Measurements from ENCODE around the gene CENPL.

The CENPL gene

GRCh38 chr1:173824315-173825081, at the start of gene CENPL, which contains the start of gene DARS2:
Gene CENPL, minus strand, starts transcription at chr1:173824883. Its CDS starts 13,584 bp downstream, at chr1:173811299.
Gene DARS2, plus strand, starts transcription at chr1:173824673. Its CDS starts 557 bp downstream, at chr1:173825230.
- DNase-seq (peak; percentile 95), ATAC-seq (ENCODE audit: insufficient read depth, low read depth) (peak; percentile 86)
- peak within 1 kb of the TSS; percentile 99 for H2AFZ ChIP-seq (ENCODE audit: low read depth, low read length)
- no peaks in the 10 kb centered on the region for H3K9me3 ChIP-seq (ENCODE audit: insufficient read depth, low read length, severe bottlenecking)
- no peaks in the 10 kb centered on the region for H3K27me3 ChIP-seq (ENCODE audit: insufficient read depth, low read length, poor library complexity)
- peaks cover 30% of the 10 kb centered on the region for H3K36me3 ChIP-seq (ENCODE audit: insufficient read depth, low read length)
- peaks cover 64% of the 10 kb centered on the region for H3K4me1 ChIP-seq (ENCODE audit: insufficient read depth, low read length)
- peaks cover 90% of the 10 kb centered on the region for H3K79me2 ChIP-seq (ENCODE audit: insufficient read depth, low read length)
- no peaks in the 10 kb centered on the region; the same call in 1 of the 2 replicates for H4K20me1 ChIP-seq (ENCODE audit: insufficient read depth, low read length)
- peak within 1 kb of the TSS; percentile 99 for H3K27ac ChIP-seq (ENCODE audit: low read length)
- TF ChIP-seq CTCF (IDR thresholded peaks at IDR 0.05; ENCODE audit: borderline replicate concordance, extremely low read depth, low read length, poor library complexity, severe bottlenecking) (no peak), EZH2 (IDR thresholded peaks at IDR 0.05; ENCODE audit: borderline replicate concordance, low read depth, low read length, severe bottlenecking) (no peak)
- H3K4me2 ChIP-seq (ENCODE audit: insufficient read depth, low read length) = peak within 1 kb of the TSS; percentile 88
- peak within 1 kb of the TSS; percentile 83 to 88 for H3K4me3 ChIP-seq (ENCODE audit: low read depth in 1 of 2, low read length in 2 of 2)
- peak within 1 kb of the TSS; percentile 88 for H3K9ac ChIP-seq (ENCODE audit: low read depth, low read length)

GRCh38 chr1:173871500-173871899, 46.8 kb upstream of the CENPL start:
- no peak for DNase-seq
- Histone ChIP-seq H3K4me3 (ENCODE audit: low read depth in 1 of 2, low read length in 2 of 2) (no peak overlapping the region), H3K4me2 (ENCODE audit: insufficient read depth, low read length) (peak overlapping the region; percentile 19; the same call in 1 of the 2 replicates), H4K20me1 (ENCODE audit: insufficient read depth, low read length) (peaks cover 4% of the 10 kb centered on the region; the same call in 1 of the 2 replicates), H3K9ac (ENCODE audit: low read depth, low read length) (no peak overlapping the region), H3K27me3 (ENCODE audit: insufficient read depth, low read length, poor library complexity) (no peaks in the 10 kb centered on the region), H3K9me3 (ENCODE audit: insufficient read depth, low read length, severe bottlenecking) (no peaks in the 10 kb centered on the region), H3K27ac (ENCODE audit: low read length) (no peak overlapping the region), H3K4me1 (ENCODE audit: insufficient read depth, low read length) (peaks cover 45% of the 10 kb centered on the region), H3K79me2 (ENCODE audit: insufficient read depth, low read length) (peaks cover 19% of the 10 kb centered on the region), H3K36me3 (ENCODE audit: insufficient read depth, low read length) (peaks cover 43% of the 10 kb centered on the region), H2AFZ (ENCODE audit: low read depth, low read length) (no peak overlapping the region)
- TF ChIP-seq CTCF (IDR thresholded peaks at IDR 0.05; ENCODE audit: borderline replicate concordance, extremely low read depth, low read length, poor library complexity, severe bottlenecking) (no peak), EZH2 (IDR thresholded peaks at IDR 0.05; ENCODE audit: borderline replicate concordance, low read depth, low read length, severe bottlenecking) (no peak)
- ATAC-seq (ENCODE audit: insufficient read depth, low read depth) = no peak

- Histone ChIP-seq H3K4me1 (ENCODE audit: insufficient read depth, low read length) (peaks cover 49% of the 10 kb centered on the region), H3K27me3 (ENCODE audit: insufficient read depth, low read length, poor library complexity) (no peaks in the 10 kb centered on the region), H3K4me2 (ENCODE audit: insufficient read depth, low read length) (peak overlapping the region; percentile 19; the same call in 1 of the 2 replicates), H4K20me1 (ENCODE audit: insufficient read depth, low read length) (peaks cover 8% of the 10 kb centered on the region; the same call in 1 of the 2 replicates), H3K79me2 (ENCODE audit: insufficient read depth, low read length) (peaks cover 23% of the 10 kb centered on the region), H3K9me3 (ENCODE audit: insufficient read depth, low read length, severe bottlenecking) (no peaks in the 10 kb centered on the region), H3K36me3 (ENCODE audit: insufficient read depth, low read length) (peaks cover 45% of the 10 kb centered on the region), H3K27ac (ENCODE audit: low read length) (no peak overlapping the region), H2AFZ (ENCODE audit: low read depth, low read length) (no peak overlapping the region), H3K4me3 (ENCODE audit: low read depth in 1 of 2, low read length in 2 of 2) (no peak overlapping the region), H3K9ac (ENCODE audit: low read depth, low read length) (no peak overlapping the region)
- ATAC-seq (ENCODE audit: insufficient read depth, low read depth) = no peak
- TF ChIP-seq CTCF (IDR thresholded peaks at IDR 0.05; ENCODE audit: borderline replicate concordance, extremely low read depth, low read length, poor library complexity, severe bottlenecking) = no peak
- TF ChIP-seq EZH2 (IDR thresholded peaks at IDR 0.05; ENCODE audit: borderline replicate concordance, low read depth, low read length, severe bottlenecking) = no peak
- no peak for DNase-seq
These were observed 46.4 kb upstream of the CENPL start for GRCh38 chr1:173871091-173871490.

Data from DND-41 (cell line).